Stimulated activated CD4-positive, alpha-beta T cell treated with anti-CD3 and anti-CD28 coated beads, TNF-alpha, amount 100 ng/mL, for 4 hours (primary cell): ENCODE measurements around the gene ST7.
A peak's percentile ranks its signal among the peaks of the same experiment; 100 is the strongest.

Experiments used
- DNase-seq, 3 experiments: peaks; one replicate each; pipeline ENCODE4 v3.0.0-alpha.2; 2020; ENCODE audit warnings: low read depth in 3 of 3

Gene ST7

DNA sequence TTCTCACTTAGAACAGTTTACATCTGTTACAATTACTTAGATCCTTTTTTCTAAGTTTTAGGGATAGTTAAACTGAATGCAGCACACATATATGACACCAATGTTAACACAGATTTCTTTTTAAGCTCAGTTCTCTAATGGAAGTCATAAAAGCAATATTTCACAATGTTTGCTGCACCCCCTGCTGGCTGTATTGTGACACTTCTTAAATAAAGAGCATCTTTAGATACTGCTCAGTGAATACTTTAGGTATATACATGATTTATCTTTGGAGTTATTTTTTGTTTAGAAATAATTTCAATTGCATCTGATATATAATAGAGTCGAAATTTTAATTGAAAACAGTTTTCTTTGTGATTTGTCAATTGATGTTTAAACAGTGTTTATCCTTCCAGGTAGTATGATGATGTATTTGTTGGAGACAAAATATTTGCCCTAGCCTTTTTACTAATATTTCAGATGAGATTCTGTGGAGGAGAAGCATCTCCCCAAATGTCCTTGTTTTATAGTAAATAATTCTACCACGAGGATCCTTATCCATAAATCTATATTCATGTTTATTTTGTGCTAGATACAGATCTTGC, 174.4 kb downstream of the ST7 start:
- peak in 1 of 3 experiments; percentile 29 for DNase-seq

DNA sequence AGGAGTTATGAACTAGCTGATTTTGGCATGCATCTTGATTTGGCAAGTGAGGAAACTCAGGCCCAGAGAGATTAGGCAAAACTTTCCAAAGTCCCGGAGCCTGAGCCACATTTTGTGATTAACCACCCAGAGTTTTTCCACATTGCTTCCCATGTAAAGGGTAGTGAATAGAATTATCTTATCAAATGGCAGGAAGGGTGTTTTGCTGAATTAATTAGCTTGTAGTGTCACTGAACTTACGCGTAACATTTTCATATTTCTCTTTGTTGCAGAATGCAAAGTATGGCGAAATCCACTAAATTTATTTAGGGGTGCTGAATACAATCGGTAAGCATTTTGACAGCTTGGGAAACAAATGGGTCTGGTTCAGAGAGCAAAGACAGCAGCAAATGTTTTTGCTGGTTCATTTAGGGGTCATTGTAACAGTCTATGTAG, 176.2 kb downstream of the ST7 start:
- DNase-seq = no peak

GRCh38 chr7:117130262-117130661, 177.0 kb downstream of the ST7 start:
- no peak for DNase-seq

DNA sequence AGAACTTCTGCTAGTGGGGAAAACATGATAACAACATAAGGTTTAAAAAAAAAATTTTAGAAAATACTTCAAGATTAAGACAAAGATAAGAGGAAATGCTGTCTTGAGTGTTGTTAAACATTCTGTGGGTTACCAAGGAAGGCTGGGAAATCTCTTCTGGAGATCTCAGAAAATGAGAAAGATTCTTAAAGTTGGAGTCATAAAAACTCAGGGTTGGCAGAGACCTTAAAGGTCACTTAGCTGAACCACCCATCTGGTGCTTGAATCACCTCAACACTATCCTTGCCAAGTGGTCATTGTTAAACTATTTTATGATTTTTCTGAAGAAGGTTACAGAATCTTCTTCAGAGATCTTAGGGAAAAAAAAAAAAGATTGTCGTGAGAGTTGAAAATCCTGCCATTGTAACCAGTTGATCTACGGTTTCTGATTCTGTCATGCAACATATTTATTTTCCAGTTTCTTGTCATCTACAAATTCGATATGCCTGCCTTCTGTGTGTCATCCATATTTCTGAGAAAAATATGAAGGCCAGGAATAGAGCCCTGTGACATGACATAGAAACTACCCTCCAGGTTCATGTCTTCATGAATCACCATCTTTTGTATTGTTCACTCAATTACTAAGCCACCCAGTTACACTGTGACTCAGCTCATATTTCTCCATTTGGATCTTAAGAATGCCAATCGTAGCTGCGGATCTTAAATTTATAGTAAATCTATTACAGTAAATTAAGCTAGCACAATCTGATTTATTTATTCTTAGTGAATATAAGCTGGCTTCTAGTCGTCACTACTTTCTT, 179.2 kb downstream of the ST7 start:
- no peak for DNase-seq

GRCh38 chr7:117133125-117133524, 179.8 kb downstream of the ST7 start:
- no peak for DNase-seq

- no peak for DNase-seq
These were observed 181.1 kb downstream of the ST7 start for GRCh38 chr7:117134411-117134810.

DNA sequence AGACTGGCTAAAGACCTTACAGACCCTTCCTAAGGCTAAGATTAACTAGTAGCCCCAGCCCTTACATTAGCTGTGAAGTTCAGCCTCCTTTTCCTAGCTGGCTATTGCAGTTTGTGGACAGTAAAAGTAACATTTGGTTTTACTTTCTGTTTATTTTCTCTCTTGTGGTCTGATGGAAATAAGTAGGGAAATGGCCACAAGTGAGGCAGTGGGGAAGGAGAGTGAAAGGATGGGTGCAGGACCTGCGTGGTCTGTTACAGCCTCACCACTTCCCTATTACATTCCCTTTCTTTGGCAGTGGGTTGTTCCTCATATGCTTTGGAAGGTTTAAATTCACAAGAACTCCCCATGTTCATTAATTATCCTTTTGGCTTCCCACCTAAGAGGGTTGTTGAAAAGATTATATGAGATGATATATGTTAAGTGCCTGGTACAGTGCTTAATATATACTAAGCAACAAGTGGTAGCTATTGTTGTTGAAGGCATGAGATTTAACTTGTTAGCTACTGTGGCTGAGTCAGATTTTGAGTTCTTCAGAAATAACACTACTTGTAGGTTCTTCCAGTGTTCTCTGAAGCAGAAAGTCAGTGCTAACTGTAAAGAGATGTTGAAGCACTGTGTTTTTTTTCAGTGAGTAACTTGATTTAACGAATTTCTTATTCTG, 181.7 kb downstream of the ST7 start:
- DNase-seq = no peak

DNA sequence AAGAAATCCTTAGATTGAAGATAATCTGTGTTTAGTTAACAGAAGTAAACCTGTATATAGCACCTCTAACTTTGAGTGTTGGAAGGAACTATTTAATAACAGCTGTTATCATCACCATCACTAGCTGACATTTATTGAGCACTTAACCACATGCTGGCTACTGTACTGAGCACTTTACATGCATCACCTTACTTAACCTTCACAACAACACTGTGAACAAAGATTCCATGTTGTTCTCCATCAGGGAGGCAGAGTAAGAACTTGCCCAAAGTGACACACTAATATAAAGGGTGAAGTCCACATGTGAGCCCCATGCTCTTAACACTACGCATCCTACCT, 182.2 kb downstream of the ST7 start:
- no peak for DNase-seq

- no peak for DNase-seq
These were observed 184.6 kb downstream of the ST7 start for GRCh38 chr7:117137868-117138267.

DNA sequence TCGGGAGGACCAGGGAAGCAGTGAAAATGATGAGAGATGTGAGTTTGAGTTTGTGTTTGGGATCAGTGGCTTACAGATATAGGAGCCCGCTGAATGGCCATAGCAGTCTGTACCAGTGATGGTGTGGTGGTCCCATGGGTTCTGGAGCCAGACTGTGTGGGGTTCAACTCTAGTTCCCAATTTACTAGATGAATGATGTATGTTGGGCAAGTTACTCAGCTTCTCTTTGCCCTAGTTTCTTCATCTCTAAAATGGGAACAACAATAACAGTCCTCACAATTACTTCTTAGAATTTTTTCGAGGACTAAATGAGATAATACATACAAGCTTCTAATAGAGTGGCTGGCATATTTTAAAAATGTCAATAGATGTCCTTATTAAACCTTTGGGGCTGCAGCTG, 185.2 kb downstream of the ST7 start:
- DNase-seq = no peak

- no peak for DNase-seq
These were observed 185.7 kb downstream of the ST7 start for GRCh38 chr7:117138981-117139380.

- DNase-seq = no peak
These were observed 186.2 kb downstream of the ST7 start for GRCh38 chr7:117139397-117139984.

- no peak for DNase-seq
These were observed 187.6 kb downstream of the ST7 start for GRCh38 chr7:117140921-117141320.

- no peak for DNase-seq
These were observed 189.8 kb downstream of the ST7 start for GRCh38 chr7:117143066-117143465.

DNA sequence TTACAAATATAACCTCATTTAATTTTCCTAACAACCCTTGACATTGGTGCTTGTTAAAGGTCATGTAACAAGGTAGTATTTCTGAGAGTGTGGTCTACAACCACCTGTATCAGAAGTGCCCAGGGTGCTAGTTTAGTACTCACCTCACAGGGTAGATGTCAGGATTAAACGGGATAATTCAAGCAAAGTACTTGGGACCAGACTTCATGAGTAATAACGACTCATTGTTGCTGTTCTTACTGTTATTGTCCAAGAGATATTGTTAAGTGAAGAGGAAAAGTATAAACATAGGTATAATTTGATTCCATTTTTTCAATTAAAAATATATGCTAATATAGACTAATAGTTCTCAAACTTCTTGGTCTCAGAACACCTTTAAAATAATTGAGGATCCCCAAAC, 190.3 kb downstream of the ST7 start:
- no peak for DNase-seq

GRCh38 chr7:117145333-117145732, 192.0 kb downstream of the ST7 start:
- no peak for DNase-seq

DNA sequence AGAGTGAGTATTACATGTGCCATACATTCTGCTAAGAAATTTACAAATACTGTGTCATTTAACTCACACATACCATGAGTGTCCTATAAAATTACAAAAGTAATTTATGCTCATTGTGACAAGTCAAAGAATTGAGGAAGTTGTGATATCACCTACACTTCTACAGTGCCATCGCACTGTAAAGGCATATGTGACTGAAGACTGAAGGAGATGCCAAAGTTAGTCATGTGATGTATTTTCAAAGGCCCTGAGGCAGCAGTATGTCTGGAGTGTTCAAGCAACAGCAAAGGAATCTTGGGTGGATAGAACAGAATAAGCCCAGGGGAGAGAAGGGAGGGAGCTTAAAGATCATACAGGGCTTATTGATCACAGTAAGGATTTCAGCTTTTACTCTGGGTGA, 192.8 kb downstream of the ST7 start:
- DNase-seq = no peak

GRCh38 chr7:117146511-117146910, 193.2 kb downstream of the ST7 start:
- DNase-seq = no peak

- no peak for DNase-seq
These were observed 195.7 kb downstream of the ST7 start for GRCh38 chr7:117148971-117149370.

- DNase-seq = no peak
These were observed 196.4 kb downstream of the ST7 start for GRCh38 chr7:117149692-117150091.

GRCh38 chr7:117152213-117153007, 199.1 kb downstream of the ST7 start:
- DNase-seq = no peak

- no peak for DNase-seq
These were observed 199.8 kb downstream of the ST7 start for GRCh38 chr7:117153016-117153545.
